Breast epithelium (tissue), 3 donors: ENCODE results near the gene SLC25A1.

Source experiments
- POLR2A ChIP-seq: fragments of 450-650 bp; IDR thresholded peaks from one replicate; pipeline ENCODE4 v1.6.1; 2016; ENCODE audit warnings: antibody characterized with exemption, mild to moderate bottlenecking, moderate library complexity
- POLR2AphosphoS5 ChIP-seq, 3 donors: sonication (generic); formaldehyde crosslinking; IDR thresholded peaks; one replicate each; pipeline ENCODE4 v1.6.1; 2017; ENCODE audit warnings: antibody characterized with exemption in 3 of 3
- TF ChIP-seq, protein P1 (sequence below), 3 donors: fragments of 450-650 bp; IDR thresholded peaks; one replicate each; pipeline ENCODE4 v1.5.1; 2016 to 2017; ENCODE audit warnings: antibody characterized with exemption in 3 of 3, mild to moderate bottlenecking in 3 of 3, moderate library complexity in 3 of 3

DNA sequence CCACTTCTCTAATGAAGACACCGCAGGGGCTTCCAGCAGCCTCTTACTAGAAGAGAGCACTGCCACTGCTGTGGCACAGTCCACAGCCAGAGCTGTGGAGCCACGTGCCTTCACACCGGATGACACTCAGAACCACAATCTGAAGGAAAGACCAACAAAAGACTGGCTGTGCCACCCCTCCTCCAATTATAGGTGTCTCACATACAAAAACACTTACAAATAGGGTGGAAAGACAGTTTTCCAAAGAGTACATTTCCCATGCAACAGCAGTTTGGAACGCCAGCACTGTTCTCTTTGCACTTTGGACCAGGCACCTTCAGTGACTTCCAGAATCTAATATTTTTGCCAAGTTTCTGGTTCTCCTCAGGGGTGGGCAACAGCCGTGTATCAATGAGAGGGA is 38.0 kb upstream of the SLC25A1 start:
- TF ChIP-seq, protein P1, sequence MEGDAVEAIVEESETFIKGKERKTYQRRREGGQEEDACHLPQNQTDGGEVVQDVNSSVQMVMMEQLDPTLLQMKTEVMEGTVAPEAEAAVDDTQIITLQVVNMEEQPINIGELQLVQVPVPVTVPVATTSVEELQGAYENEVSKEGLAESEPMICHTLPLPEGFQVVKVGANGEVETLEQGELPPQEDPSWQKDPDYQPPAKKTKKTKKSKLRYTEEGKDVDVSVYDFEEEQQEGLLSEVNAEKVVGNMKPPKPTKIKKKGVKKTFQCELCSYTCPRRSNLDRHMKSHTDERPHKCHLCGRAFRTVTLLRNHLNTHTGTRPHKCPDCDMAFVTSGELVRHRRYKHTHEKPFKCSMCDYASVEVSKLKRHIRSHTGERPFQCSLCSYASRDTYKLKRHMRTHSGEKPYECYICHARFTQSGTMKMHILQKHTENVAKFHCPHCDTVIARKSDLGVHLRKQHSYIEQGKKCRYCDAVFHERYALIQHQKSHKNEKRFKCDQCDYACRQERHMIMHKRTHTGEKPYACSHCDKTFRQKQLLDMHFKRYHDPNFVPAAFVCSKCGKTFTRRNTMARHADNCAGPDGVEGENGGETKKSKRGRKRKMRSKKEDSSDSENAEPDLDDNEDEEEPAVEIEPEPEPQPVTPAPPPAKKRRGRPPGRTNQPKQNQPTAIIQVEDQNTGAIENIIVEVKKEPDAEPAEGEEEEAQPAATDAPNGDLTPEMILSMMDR (IDR thresholded peaks at IDR 0.05), result no peak
- TF ChIP-seq POLR2AphosphoS5 (IDR thresholded peaks at IDR 0.05), result no peak
- no peak for TF ChIP-seq POLR2A
